Stimulated activated CD4-positive, alpha-beta T cell treated with anti-CD3 and anti-CD28 coated beads, TNF-alpha, amount 100 ng/mL, for 4 hours (primary cell): ENCODE results near the gene CCNY.

Experiments used
- DNase-seq, 3 experiments: peaks; one replicate each; pipeline ENCODE4 v3.0.0-alpha.2; 2020; ENCODE audit warnings: low read depth in 3 of 3

CCNY gene

GRCh38 chr10:35555962-35556930 is 219.9 kb downstream of the CCNY start:
- DNase-seq, result no peak

DNA sequence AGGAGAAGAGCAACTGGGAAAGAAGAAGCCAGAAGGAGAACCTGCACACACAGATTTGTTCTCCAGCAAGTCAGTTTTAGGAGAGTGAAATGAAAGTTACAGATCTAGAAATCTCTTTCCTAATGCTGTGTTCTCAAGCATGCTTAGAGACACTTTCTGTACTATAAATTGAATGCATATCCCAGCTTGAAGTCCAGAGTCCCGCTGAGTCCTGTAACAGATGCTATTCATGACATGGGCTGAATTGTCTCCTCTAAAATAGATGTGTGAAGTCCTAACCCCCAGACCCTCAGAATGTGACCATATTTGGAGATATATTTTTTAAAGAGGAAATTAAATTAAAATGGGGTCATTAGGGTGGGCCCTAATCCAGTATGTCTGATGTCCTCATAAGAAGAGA is 222.0 kb downstream of the CCNY start:
- no peak for DNase-seq

DNA sequence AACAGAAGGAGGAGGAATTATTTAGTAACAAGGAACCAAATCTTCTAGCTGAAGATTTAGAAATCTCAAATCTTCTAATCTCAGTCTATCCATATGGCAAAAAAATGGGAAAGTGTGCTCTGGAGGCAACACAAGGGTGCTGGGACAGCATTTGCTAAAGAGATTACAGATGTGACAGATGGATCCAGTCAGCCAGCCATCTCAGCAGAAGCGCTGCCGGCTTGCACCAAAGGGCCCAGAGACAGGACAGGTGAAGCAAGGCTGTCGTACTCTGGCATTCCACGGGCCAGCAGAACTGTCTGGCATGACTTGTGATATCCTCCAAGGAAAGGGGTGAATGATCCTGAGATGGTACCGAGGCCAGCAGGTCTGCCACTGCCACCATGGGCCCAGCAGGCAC is 223.1 kb downstream of the CCNY start:
- DNase-seq, result no peak

GRCh38 chr10:35561715-35562114 is 225.4 kb downstream of the CCNY start:
- DNase-seq, result no peak

- no peak for DNase-seq
These were observed 226.1 kb downstream of the CCNY start for GRCh38 chr10:35562427-35562826.

- peak in 1 of 3 experiments; percentile 18 for DNase-seq
These were observed 227.1 kb downstream of the CCNY start for GRCh38 chr10:35563261-35563891.

GRCh38 chr10:35564341-35564968 is 228.1 kb downstream of the CCNY start:
- DNase-seq, result no peak

GRCh38 chr10:35565602-35566081 is 229.3 kb downstream of the CCNY start:
- DNase-seq, result no peak

DNA sequence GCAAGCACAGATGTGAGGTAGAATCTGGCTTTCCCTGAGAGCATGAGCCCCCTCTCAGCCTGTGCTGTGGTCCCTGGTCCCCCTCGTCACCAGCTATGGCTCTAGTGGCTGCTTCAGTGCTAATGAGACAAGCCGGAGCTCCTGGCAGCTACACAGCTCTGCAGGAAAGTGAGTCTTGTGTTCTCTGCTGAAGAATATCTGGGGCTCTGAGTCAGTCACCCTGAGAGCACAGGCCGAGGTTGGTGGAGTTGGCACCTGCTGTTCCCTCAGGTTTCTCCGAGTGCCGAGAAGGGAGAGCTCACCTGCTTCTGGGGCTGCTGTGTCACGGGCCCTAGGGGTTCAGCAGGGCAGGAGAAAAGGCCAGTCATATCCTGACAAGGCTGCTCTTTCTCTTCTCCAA is 231.6 kb downstream of the CCNY start:
- no peak for DNase-seq

- DNase-seq, result no peak
These were observed 232.2 kb downstream of the CCNY start for GRCh38 chr10:35568483-35569015.

- DNase-seq, result no peak
These were observed 232.9 kb downstream of the CCNY start for GRCh38 chr10:35569111-35569707.

DNA sequence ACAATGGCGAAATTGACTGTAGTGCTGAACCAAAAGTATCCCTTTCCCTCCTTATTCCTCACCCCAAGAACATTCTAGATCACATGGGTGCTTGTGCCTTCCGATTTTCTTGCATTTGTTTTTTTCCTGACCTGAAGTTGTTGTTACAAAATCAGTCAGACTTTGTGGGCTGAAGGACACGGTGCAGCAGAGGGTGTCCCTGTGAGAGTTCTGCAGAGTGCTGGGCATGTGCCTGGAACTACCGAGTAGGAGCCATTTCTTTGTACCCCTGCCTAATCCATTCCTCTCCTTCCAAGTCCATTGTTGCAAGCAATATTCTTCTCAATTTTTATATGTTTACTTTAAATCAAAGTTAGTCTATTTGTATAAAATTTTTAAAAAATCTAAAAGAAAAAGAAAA is 233.5 kb downstream of the CCNY start:
- DNase-seq, result no peak

- DNase-seq, result no peak
These were observed 234.1 kb downstream of the CCNY start for GRCh38 chr10:35570397-35570796.

- no peak for DNase-seq
These were observed 236.3 kb downstream of the CCNY start for GRCh38 chr10:35572583-35572982.

- DNase-seq, result no peak
These were observed 237.5 kb downstream of the CCNY start for GRCh38 chr10:35573796-35574195.

- DNase-seq, result no peak
These were observed 238.6 kb downstream of the CCNY start for GRCh38 chr10:35574924-35575352.

DNA sequence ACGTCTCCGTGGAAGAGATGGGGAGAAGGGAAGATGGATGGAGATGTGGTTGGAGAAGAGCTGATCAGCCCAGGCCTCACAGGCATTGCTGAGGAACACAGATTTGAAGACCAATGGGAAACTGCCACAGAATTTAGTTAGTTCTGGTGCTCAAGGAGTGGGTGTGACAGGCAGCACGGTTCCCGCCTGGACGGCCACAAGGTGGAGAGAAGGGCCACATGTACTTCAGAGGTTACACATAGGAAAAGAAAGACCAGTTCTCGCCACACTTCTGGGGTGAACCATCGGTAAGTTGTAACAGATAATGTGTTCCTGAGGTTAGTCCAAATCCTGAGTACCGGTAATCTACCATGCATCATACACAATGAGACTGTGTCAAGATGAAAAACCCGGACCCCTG is 239.3 kb downstream of the CCNY start:
- DNase-seq, result no peak

GRCh38 chr10:35576730-35577129 is 240.4 kb downstream of the CCNY start:
- DNase-seq, result no peak

GRCh38 chr10:35577926-35578617 is 241.8 kb downstream of the CCNY start:
- DNase-seq, result no peak

GRCh38 chr10:35578618-35578956 is 242.3 kb downstream of the CCNY start:
- DNase-seq, result no peak

DNA sequence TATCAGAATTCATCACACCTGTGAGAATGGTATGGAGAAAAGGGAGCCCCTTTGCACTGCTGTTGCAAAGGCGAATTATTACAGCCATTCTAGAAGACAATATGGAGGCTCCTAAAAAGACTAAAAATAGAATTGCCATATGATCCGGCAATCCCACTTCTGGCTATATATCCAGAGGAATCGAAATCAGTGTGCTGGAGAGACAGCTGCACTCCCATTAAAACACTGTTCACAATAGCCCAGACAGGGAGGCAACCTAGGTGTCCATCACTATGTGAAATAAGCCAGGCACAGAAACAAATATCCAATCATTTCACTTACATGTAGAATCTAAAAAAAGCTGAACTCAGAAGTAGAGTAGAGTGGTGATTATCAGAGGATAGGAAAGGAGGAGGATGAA is 242.8 kb downstream of the CCNY start:
- no peak for DNase-seq
